Vagina (tissue), 2 donors: Measurements from ENCODE around the gene ZAR1L. TPM values are rescaled to one million over a fixed set of nuclear protein-coding genes. Genes with fewer than 3 reads are reported as not detected.

ENCODE experiments used
- DNase-seq, 2 donors: peaks; one replicate each; pipeline ENCODE4 v3.0.0-alpha.2; 2017; ENCODE audit errors: extremely low spot score in 2 of 2
- H3K27ac ChIP-seq: fragments of 200-600 bp; sonication (generic); one replicate; pipeline ENCODE4 v1.5.1; 2019
- H3K27me3 ChIP-seq: fragments of 200-600 bp; sonication (generic); one replicate; pipeline ENCODE4 v1.5.1; 2019
- H3K36me3 ChIP-seq, 2 donors: fragments of 200-600 bp; sonication (generic); one replicate each; pipeline ENCODE4 v1.5.1; 2017 to 2019
- H3K4me1 ChIP-seq: fragments of 200-600 bp; sonication (generic); one replicate; pipeline ENCODE4 v1.5.1; 2019
- H3K4me3 ChIP-seq, 2 donors: fragments of 200-600 bp; sonication (generic); 1 replicate in 1 of 2; 2 replicates in 1 of 2; pipeline ENCODE4 v1.5.1; 2016 to 2019
- H3K9me3 ChIP-seq: fragments of 200-600 bp; sonication (generic); one replicate; pipeline ENCODE4 v1.5.1; 2019
- CTCF ChIP-seq, 3 experiments: fragments of 450-650 bp in 2 of 3; fragments of 200-600 bp in 1 of 3; sonication (generic) in 1 of 3; IDR thresholded peaks; one replicate each; pipeline ENCODE4 v1.5.1; 2017 to 2019; ENCODE audit warnings: antibody characterized with exemption in 3 of 3, mild to moderate bottlenecking in 2 of 3, moderate library complexity in 2 of 3
- POLR2A ChIP-seq, 2 donors: fragments of 450-650 bp; IDR thresholded peaks; one replicate each; pipeline ENCODE4 v1.6.1; 2017; ENCODE audit warnings: antibody characterized with exemption in 2 of 2, mild to moderate bottlenecking in 2 of 2, moderate library complexity in 2 of 2
- POLR2AphosphoS5 ChIP-seq, 2 donors: sonication (generic); formaldehyde crosslinking; IDR thresholded peaks; one replicate each; pipeline ENCODE4 v1.9.0; 2017; ENCODE audit warnings: antibody characterized with exemption in 2 of 2, mild to moderate bottlenecking in 2 of 2, low read depth in 1 of 2; ENCODE audit not compliant: insufficient read depth in 1 of 2
- intact Hi-C: fragments of 100-400 bp; cut with DNase I; formaldehyde crosslinking; loops from one replicate; pipeline ENCODE4 v1.15.1; 2023
- total RNA-seq: library from RNA; depleted of rRNA; stranded (reverse); fragments of >200 nt; gene quantifications from one replicate; pipeline ENCODE4 v1.2.3, GENCODE V29; 2016

ZAR1L gene
- total RNA-seq, 1 donor from 2014 or later, result not detected

GRCh38 chr13:32259116-32259515 is 56.0 kb downstream of the ZAR1L start:
- peaks cover 19% of the 10 kb centered on the region for H3K4me1 ChIP-seq
- peak overlapping the region; percentile 13 for H3K27ac ChIP-seq
- H3K36me3 ChIP-seq, result no peaks in the 10 kb centered on the region
- H3K4me3 ChIP-seq, result no peak overlapping the region
- intact Hi-C loops, result no loop called here
- TF ChIP-seq CTCF (IDR thresholded peaks at IDR 0.05), result no peak
- no peak for TF ChIP-seq POLR2AphosphoS5 (IDR thresholded peaks at IDR 0.05; ENCODE audit: insufficient read depth in 1 of 2, low read depth in 1 of 2)
- no peak for TF ChIP-seq POLR2A (IDR thresholded peaks at IDR 0.05)
- no peak for DNase-seq
- no peaks in the 10 kb centered on the region for H3K27me3 ChIP-seq
- no peaks in the 10 kb centered on the region for H3K9me3 ChIP-seq

GRCh38 chr13:32257649-32258048 is 57.5 kb downstream of the ZAR1L start:
- intact Hi-C loops, result no loop called here
- no peak for DNase-seq
- H3K4me1 ChIP-seq, result peaks cover 19% of the 10 kb centered on the region

GRCh38 chr13:32256243-32256642 is 58.9 kb downstream of the ZAR1L start:
- Histone ChIP-seq H3K4me1 (peaks cover 8% of the 10 kb centered on the region), H3K9me3 (no peaks in the 10 kb centered on the region), H3K27ac (peak overlapping the region; percentile 38), H3K27me3 (no peaks in the 10 kb centered on the region), H3K4me3 (peak overlapping the region in 1 of 2 donors; percentile 21), H3K36me3 (no peaks in the 10 kb centered on the region)
- DNase-seq, result no peak
- intact Hi-C loops, result no loop called here
- TF ChIP-seq POLR2A (IDR thresholded peaks at IDR 0.05) (no peak), POLR2AphosphoS5 (IDR thresholded peaks at IDR 0.05; ENCODE audit: insufficient read depth in 1 of 2, low read depth in 1 of 2) (no peak), CTCF (IDR thresholded peaks at IDR 0.05) (no peak)

More at GRCh38 chr13:32257649-32258048, 57.5 kb downstream of the ZAR1L start:
- Histone ChIP-seq H3K36me3 (no peaks in the 10 kb centered on the region), H3K27ac (no peak overlapping the region), H3K27me3 (no peaks in the 10 kb centered on the region), H3K9me3 (no peaks in the 10 kb centered on the region), H3K4me3 (no peak overlapping the region)
- TF ChIP-seq POLR2AphosphoS5 (IDR thresholded peaks at IDR 0.05; ENCODE audit: insufficient read depth in 1 of 2, low read depth in 1 of 2), result no peak

- H3K27ac ChIP-seq, result peak overlapping the region; percentile 38
- DNase-seq, result no peak
- TF ChIP-seq POLR2A (IDR thresholded peaks at IDR 0.05) (no peak), POLR2AphosphoS5 (IDR thresholded peaks at IDR 0.05; ENCODE audit: insufficient read depth in 1 of 2, low read depth in 1 of 2) (no peak), CTCF (IDR thresholded peaks at IDR 0.05) (no peak)
- H3K4me1 ChIP-seq, result peaks cover 2% of the 10 kb centered on the region
- no peaks in the 10 kb centered on the region for H3K36me3 ChIP-seq
- intact Hi-C loops, result no loop called here
- H3K4me3 ChIP-seq, result peak overlapping the region; percentile 20 to 21
- no peaks in the 10 kb centered on the region for H3K27me3 ChIP-seq
- H3K9me3 ChIP-seq, result no peaks in the 10 kb centered on the region
Observed at GRCh38 chr13:32255724-32256109, 59.4 kb downstream of the ZAR1L start.

GRCh38 chr13:32254916-32255723 is 60.0 kb downstream of the ZAR1L start:
- H3K4me3 ChIP-seq, result peak overlapping the region; percentile 20 to 21
- no peaks in the 10 kb centered on the region for H3K9me3 ChIP-seq
- no peaks in the 10 kb centered on the region for H3K4me1 ChIP-seq
- DNase-seq, result no peak
- TF ChIP-seq POLR2A (IDR thresholded peaks at IDR 0.05) (no peak), CTCF (IDR thresholded peaks at IDR 0.05) (no peak), POLR2AphosphoS5 (IDR thresholded peaks at IDR 0.05; ENCODE audit: insufficient read depth in 1 of 2, low read depth in 1 of 2) (no peak)
- no peaks in the 10 kb centered on the region for H3K36me3 ChIP-seq
- no peaks in the 10 kb centered on the region for H3K27me3 ChIP-seq
- peak overlapping the region; percentile 38 for H3K27ac ChIP-seq
- intact Hi-C loops, result no loop called here
